Measurements from ENCODE around the gene FAM210B.
A peak's percentile ranks its signal among the peaks of the same experiment; 100 is the strongest.
"Not testable (repeated sequence)": the region's sequence is repeated elsewhere in the genome, so short reads cannot be mapped to it uniquely, and the experiment has no call there.

FAM210B gene

GRCh38 chr20:56358600-56359211, at the start of gene FAM210B:
Gene FAM210B (plus strand): TSS chr20:56358974. CDS start chr20:56359006, 32 bp downstream.
- Histone ChIP-seq H3K9me3 (ENCODE audit: low read length) (no peaks in the 10 kb centered on the region), H3K27me3 (ENCODE audit: control insufficient read depth in 1 of 2, insufficient read depth in 2 of 2, low read length in 2 of 2) (no peaks in the 10 kb centered on the region), H3K4me3 (ENCODE audit: low read depth in 1 of 2, low read length in 2 of 2) (peak within 1 kb of the TSS; percentile 84 to 97), H3K4me1 (ENCODE audit: insufficient read depth, low read length) (peaks cover 34% of the 10 kb centered on the region), H3K36me3 (ENCODE audit: insufficient read depth, low read length) (no peaks in the 10 kb centered on the region), H3K27ac (ENCODE audit: low read depth, low read length) (peak within 1 kb of the TSS; percentile 86), H3K9ac (ENCODE audit: low read length) (peak within 1 kb of the TSS; percentile 82)

DNA sequence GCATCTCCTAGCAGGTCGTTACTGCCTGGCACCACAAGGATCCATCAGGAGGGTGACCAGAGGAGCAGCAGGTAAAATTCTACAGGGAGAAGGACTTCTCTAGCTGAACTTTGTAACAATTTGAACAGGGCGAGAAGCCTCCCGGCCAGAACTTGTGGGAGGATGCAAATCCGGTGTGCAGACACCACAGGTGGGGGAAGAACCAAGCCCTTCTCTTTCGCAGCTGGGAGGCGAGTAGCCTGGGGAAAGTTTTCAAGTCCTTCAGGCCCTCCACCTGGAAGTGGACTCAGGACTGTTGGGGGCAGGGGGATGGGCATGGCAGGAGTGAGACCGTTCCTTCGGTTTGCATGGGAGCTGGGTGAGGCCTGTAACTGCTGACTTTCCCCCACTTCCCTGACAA, 42.7 kb upstream of the FAM210B start:
- H3K27me3 ChIP-seq (ENCODE audit: control insufficient read depth in 1 of 2, insufficient read depth in 2 of 2, low read length in 2 of 2), result no peaks in the 10 kb centered on the region
- H3K9me3 ChIP-seq (ENCODE audit: low read length), result no peaks in the 10 kb centered on the region
- H3K27ac ChIP-seq (ENCODE audit: low read depth, low read length), result no peak overlapping the region
- no peaks in the 10 kb centered on the region for H3K36me3 ChIP-seq (ENCODE audit: insufficient read depth, low read length)
- no peaks in the 10 kb centered on the region for H3K4me1 ChIP-seq (ENCODE audit: insufficient read depth, low read length)
- H3K9ac ChIP-seq (ENCODE audit: low read length), result no peak overlapping the region
- no peak overlapping the region for H3K4me3 ChIP-seq (ENCODE audit: low read depth in 1 of 2, low read length in 2 of 2)

DNA sequence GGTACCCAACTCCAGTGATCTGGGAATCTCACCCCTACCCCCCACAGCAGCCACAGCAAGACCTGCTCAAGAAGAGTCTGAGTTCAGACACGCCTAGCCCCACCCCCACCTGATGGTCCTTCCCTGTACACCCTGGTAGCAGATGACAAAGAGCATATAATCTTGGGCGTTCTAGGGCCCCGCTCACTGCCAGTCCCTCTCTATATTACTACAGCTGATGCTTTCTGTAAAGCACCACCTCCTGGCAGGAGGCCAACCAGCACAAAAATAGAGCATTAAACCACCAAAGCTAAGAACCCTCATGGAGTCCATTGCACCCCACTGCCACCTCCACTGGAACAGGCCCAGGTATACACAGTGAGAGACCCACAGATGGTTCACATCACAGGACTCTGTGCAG, 42.3 kb upstream of the FAM210B start:
- Histone ChIP-seq H3K9ac (ENCODE audit: low read length) (no peak overlapping the region), H3K27ac (ENCODE audit: low read depth, low read length) (no peak overlapping the region), H3K36me3 (ENCODE audit: insufficient read depth, low read length) (no peaks in the 10 kb centered on the region), H3K4me1 (ENCODE audit: insufficient read depth, low read length) (no peaks in the 10 kb centered on the region), H3K4me3 (ENCODE audit: low read depth in 1 of 2, low read length in 2 of 2) (no peak overlapping the region), H3K9me3 (ENCODE audit: low read length) (no peaks in the 10 kb centered on the region), H3K27me3 (ENCODE audit: control insufficient read depth in 1 of 2, insufficient read depth in 2 of 2, low read length in 2 of 2) (no peaks in the 10 kb centered on the region)

DNA sequence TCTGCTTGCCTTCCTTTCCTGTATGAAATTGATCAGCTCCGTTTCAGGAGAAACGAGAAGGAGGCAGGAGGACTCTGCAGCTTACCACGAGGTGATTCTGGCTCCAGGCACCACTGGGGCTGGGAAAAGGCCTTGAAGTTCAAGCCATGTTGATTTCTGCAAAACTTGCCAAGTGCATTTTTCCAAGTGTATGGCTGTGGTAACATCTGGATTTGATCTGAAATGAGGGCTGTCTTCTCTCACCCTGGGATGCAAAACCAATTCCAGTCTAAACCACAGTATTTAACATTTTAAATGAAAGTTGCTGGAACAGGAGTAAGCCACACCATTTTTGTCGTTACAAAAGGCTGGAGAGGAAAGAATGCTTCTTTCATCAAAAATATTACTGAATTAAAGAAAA, 36.1 kb upstream of the FAM210B start:
- Histone ChIP-seq H3K4me3 (ENCODE audit: low read depth in 1 of 2, low read length in 2 of 2) (no peak overlapping the region), H3K9me3 (ENCODE audit: low read length) (no peaks in the 10 kb centered on the region), H3K36me3 (ENCODE audit: insufficient read depth, low read length) (no peaks in the 10 kb centered on the region), H3K27ac (ENCODE audit: low read depth, low read length) (no peak overlapping the region), H3K27me3 (ENCODE audit: control insufficient read depth in 1 of 2, insufficient read depth in 2 of 2, low read length in 2 of 2) (no peaks in the 10 kb centered on the region), H3K4me1 (ENCODE audit: insufficient read depth, low read length) (no peaks in the 10 kb centered on the region), H3K9ac (ENCODE audit: low read length) (no peak overlapping the region)

GRCh38 chr20:56323206-56323605, 35.6 kb upstream of the FAM210B start:
- no peak overlapping the region for H3K4me3 ChIP-seq (ENCODE audit: low read depth in 1 of 2, low read length in 2 of 2)
- no peaks in the 10 kb centered on the region for H3K27me3 ChIP-seq (ENCODE audit: control insufficient read depth in 1 of 2, insufficient read depth in 2 of 2, low read length in 2 of 2)
- no peaks in the 10 kb centered on the region for H3K9me3 ChIP-seq (ENCODE audit: low read length)
- H3K36me3 ChIP-seq (ENCODE audit: insufficient read depth, low read length), result no peaks in the 10 kb centered on the region
- H3K9ac ChIP-seq (ENCODE audit: low read length), result no peak overlapping the region
- no peaks in the 10 kb centered on the region for H3K4me1 ChIP-seq (ENCODE audit: insufficient read depth, low read length)
- no peak overlapping the region for H3K27ac ChIP-seq (ENCODE audit: low read depth, low read length)

GRCh38 chr20:56323656-56324055, 35.1 kb upstream of the FAM210B start:
- Histone ChIP-seq H3K4me1 (ENCODE audit: insufficient read depth, low read length) (no peaks in the 10 kb centered on the region), H3K36me3 (ENCODE audit: insufficient read depth, low read length) (no peaks in the 10 kb centered on the region), H3K27me3 (ENCODE audit: control insufficient read depth in 1 of 2, insufficient read depth in 2 of 2, low read length in 2 of 2) (no peaks in the 10 kb centered on the region), H3K9ac (ENCODE audit: low read length) (no peak overlapping the region), H3K4me3 (ENCODE audit: low read depth in 1 of 2, low read length in 2 of 2) (no peak overlapping the region), H3K27ac (ENCODE audit: low read depth, low read length) (no peak overlapping the region), H3K9me3 (ENCODE audit: low read length) (no peaks in the 10 kb centered on the region)

GRCh38 chr20:56324806-56325205, 34.0 kb upstream of the FAM210B start:
- Histone ChIP-seq H3K27me3 (ENCODE audit: control insufficient read depth in 1 of 2, insufficient read depth in 2 of 2, low read length in 2 of 2) (no peaks in the 10 kb centered on the region), H3K9ac (ENCODE audit: low read length) (no peak overlapping the region), H3K9me3 (ENCODE audit: low read length) (no peaks in the 10 kb centered on the region), H3K36me3 (ENCODE audit: insufficient read depth, low read length) (no peaks in the 10 kb centered on the region), H3K27ac (ENCODE audit: low read depth, low read length) (no peak overlapping the region), H3K4me3 (ENCODE audit: low read depth in 1 of 2, low read length in 2 of 2) (no peak overlapping the region), H3K4me1 (ENCODE audit: insufficient read depth, low read length) (no peaks in the 10 kb centered on the region)

DNA sequence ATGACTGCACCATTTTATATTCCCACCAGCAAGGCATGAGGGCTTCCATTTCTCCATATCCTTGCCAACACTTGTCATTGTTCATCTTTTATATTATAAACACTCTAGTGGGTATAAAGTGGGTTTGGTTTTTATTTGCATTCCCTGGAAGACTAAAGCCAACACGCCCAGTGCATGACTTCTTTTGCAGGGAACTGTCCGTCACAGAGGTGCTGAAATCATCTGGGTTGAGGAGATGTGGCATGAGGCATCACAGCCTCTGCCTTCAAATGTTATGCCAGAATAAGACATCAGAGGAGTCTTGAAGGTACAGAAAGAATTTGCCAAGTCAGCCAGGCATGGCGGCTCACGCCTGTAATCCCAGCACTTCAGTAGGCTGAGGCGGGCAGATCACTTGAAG, 29.9 kb upstream of the FAM210B start:
- Histone ChIP-seq H3K27ac (ENCODE audit: low read depth, low read length) (no peak overlapping the region), H3K27me3 (ENCODE audit: control insufficient read depth in 1 of 2, insufficient read depth in 2 of 2, low read length in 2 of 2) (no peaks in the 10 kb centered on the region)

GRCh38 chr20:56336709-56337108, 22.1 kb upstream of the FAM210B start:
- H3K9me3 ChIP-seq (ENCODE audit: low read length); H3K27ac ChIP-seq (ENCODE audit: low read depth, low read length); H3K9ac ChIP-seq (ENCODE audit: low read length); H3K4me3 ChIP-seq (ENCODE audit: low read depth in 1 of 2, low read length in 2 of 2); H3K27me3 ChIP-seq (ENCODE audit: control insufficient read depth in 1 of 2, insufficient read depth in 2 of 2, low read length in 2 of 2); H3K4me1 ChIP-seq (ENCODE audit: insufficient read depth, low read length); H3K36me3 ChIP-seq (ENCODE audit: insufficient read depth, low read length): not testable (repeated sequence)

More for the DNA sequence above, 29.9 kb upstream of the FAM210B start:
- Histone ChIP-seq H3K9me3 (ENCODE audit: low read length) (no peaks in the 10 kb centered on the region), H3K36me3 (ENCODE audit: insufficient read depth, low read length) (no peaks in the 10 kb centered on the region), H3K9ac (ENCODE audit: low read length) (no peak overlapping the region), H3K4me1 (ENCODE audit: insufficient read depth, low read length) (no peaks in the 10 kb centered on the region), H3K4me3 (ENCODE audit: low read depth in 1 of 2, low read length in 2 of 2) (no peak overlapping the region)

GRCh38 chr20:56342783-56343182, 16.0 kb upstream of the FAM210B start:
- no peaks in the 10 kb centered on the region for H3K36me3 ChIP-seq (ENCODE audit: insufficient read depth, low read length)
- no peaks in the 10 kb centered on the region for H3K9me3 ChIP-seq (ENCODE audit: low read length)
- H3K9ac ChIP-seq (ENCODE audit: low read length), result no peak overlapping the region
- no peaks in the 10 kb centered on the region for H3K4me1 ChIP-seq (ENCODE audit: insufficient read depth, low read length)
- peaks cover 5 to 6% of the 10 kb centered on the region in 2 donors for H3K27me3 ChIP-seq (ENCODE audit: control insufficient read depth in 1 of 2, insufficient read depth in 2 of 2, low read length in 2 of 2)
- H3K4me3 ChIP-seq (ENCODE audit: low read depth in 1 of 2, low read length in 2 of 2), result no peak overlapping the region
- H3K27ac ChIP-seq (ENCODE audit: low read depth, low read length), result no peak overlapping the region

- Histone ChIP-seq H3K27me3 (ENCODE audit: control insufficient read depth in 1 of 2, insufficient read depth in 2 of 2, low read length in 2 of 2) (peaks cover 5 to 6% of the 10 kb centered on the region in 2 donors), H3K4me3 (ENCODE audit: low read depth in 1 of 2, low read length in 2 of 2) (no peak overlapping the region), H3K36me3 (ENCODE audit: insufficient read depth, low read length) (no peaks in the 10 kb centered on the region), H3K9ac (ENCODE audit: low read length) (no peak overlapping the region), H3K9me3 (ENCODE audit: low read length) (no peaks in the 10 kb centered on the region), H3K4me1 (ENCODE audit: insufficient read depth, low read length) (no peaks in the 10 kb centered on the region), H3K27ac (ENCODE audit: low read depth, low read length) (no peak overlapping the region)
Observed at GRCh38 chr20:56343861-56344381, 14.9 kb upstream of the FAM210B start.

- H3K27me3 ChIP-seq (ENCODE audit: control insufficient read depth in 1 of 2, insufficient read depth in 2 of 2, low read length in 2 of 2), result peaks cover 5 to 6% of the 10 kb centered on the region in 2 donors
- H3K27ac ChIP-seq (ENCODE audit: low read depth, low read length), result no peak overlapping the region
- H3K9ac ChIP-seq (ENCODE audit: low read length), result no peak overlapping the region
- H3K4me3 ChIP-seq (ENCODE audit: low read depth in 1 of 2, low read length in 2 of 2), result no peak overlapping the region
- H3K36me3 ChIP-seq (ENCODE audit: insufficient read depth, low read length), result no peaks in the 10 kb centered on the region
- H3K4me1 ChIP-seq (ENCODE audit: insufficient read depth, low read length), result no peaks in the 10 kb centered on the region
- H3K9me3 ChIP-seq (ENCODE audit: low read length), result no peaks in the 10 kb centered on the region
Observed at GRCh38 chr20:56345911-56346310, 12.9 kb upstream of the FAM210B start.

All from muscle layer of colon (tissue), 2 donors.